SK-N-SH treated with all-trans-retinoic acid at 6 μM for 48 hours (cell line): ENCODE results near the gene NOL9.

Experiments used
- ATAC-seq: fragments of 200-7000 bp; cut with Tn5 transposase; 3 replicates; pipeline ENCODE4 v1.9.1; 2020; ENCODE audit warnings: mild to moderate bottlenecking, moderate library complexity
- CSDC2 ChIP-seq: fragments of 250-450 bp; sonication (Bioruptor Pico); IDR thresholded peaks from 2 replicates; pipeline ENCODE4 v1.5.0; 2020; ENCODE audit warnings: mild to moderate bottlenecking, moderate library complexity
- ESRRG ChIP-seq: fragments of 250-450 bp; sonication (Bioruptor Pico); IDR thresholded peaks from 2 replicates; pipeline ENCODE4 v1.6.1; 2021; ENCODE audit warnings: mild to moderate bottlenecking
- GLIS3 ChIP-seq: fragments of 250-450 bp; sonication (Bioruptor Pico); IDR thresholded peaks from 2 replicates; pipeline ENCODE4 v1.5.0; 2020; ENCODE audit warnings: mild to moderate bottlenecking, moderate library complexity
- ISL1 ChIP-seq: fragments of 250-450 bp; sonication (Bioruptor Pico); IDR thresholded peaks from 2 replicates; pipeline ENCODE4 v2.1.2; 2022; ENCODE audit warnings: mild to moderate bottlenecking, moderate library complexity
- OSR1 ChIP-seq: fragments of 250-450 bp; sonication (Bioruptor Pico); IDR thresholded peaks from 2 replicates; pipeline ENCODE4 v1.8.0; 2022; ENCODE audit warnings: moderate library complexity, mild to moderate bottlenecking, inconsistent platforms
- PPARA ChIP-seq: fragments of 250-450 bp; sonication (Bioruptor Pico); IDR thresholded peaks from 2 replicates; pipeline ENCODE4 v1.5.0; 2020; ENCODE audit warnings: mild to moderate bottlenecking, borderline replicate concordance
- RARB ChIP-seq: fragments of 250-450 bp; sonication (Bioruptor Pico); IDR thresholded peaks from 2 replicates; pipeline ENCODE4 v1.8.0; 2021; ENCODE audit warnings: mild to moderate bottlenecking, moderate library complexity
- SNAI2 ChIP-seq: fragments of 250-450 bp; sonication (Bioruptor Pico); IDR thresholded peaks from 2 replicates; pipeline ENCODE4 v1.5.0; 2020; ENCODE audit warnings: mild to moderate bottlenecking, moderate library complexity
- TCF4 ChIP-seq: fragments of 250-450 bp; sonication (Bioruptor Pico); IDR thresholded peaks from 2 replicates; pipeline ENCODE4 v1.8.0; 2021; ENCODE audit warnings: mild to moderate bottlenecking, moderate library complexity, borderline replicate concordance
- TOX ChIP-seq: fragments of 250-450 bp; sonication (Bioruptor Pico); IDR thresholded peaks from 2 replicates; pipeline ENCODE4 v1.8.0; 2021; ENCODE audit warnings: mild to moderate bottlenecking, moderate library complexity, borderline replicate concordance
- ZFP3 ChIP-seq: fragments of 250-450 bp; sonication (Bioruptor Pico); IDR thresholded peaks from 2 replicates; pipeline ENCODE4 v1.5.0; 2020; ENCODE audit warnings: mild to moderate bottlenecking, moderate library complexity
- ZFP30 ChIP-seq: fragments of 450-650 bp; formaldehyde crosslinking; IDR thresholded peaks from 2 replicates; pipeline ENCODE4 v1.5.0; 2022; ENCODE audit warnings: mild to moderate bottlenecking, moderate library complexity
- ZNF565 ChIP-seq: fragments of 450-650 bp; formaldehyde crosslinking; conservative IDR thresholded peaks from 2 replicates; pipeline ENCODE4 v1.5.0; 2020; ENCODE audit warnings: low read depth, mild to moderate bottlenecking, moderate library complexity
- ZNF70 ChIP-seq: fragments of 450-650 bp; formaldehyde crosslinking; IDR thresholded peaks from 2 replicates; pipeline ENCODE4 v1.5.0; 2020; ENCODE audit warnings: mild to moderate bottlenecking, moderate library complexity
- TF ChIP-seq, protein P1 (sequence below): fragments of 250-450 bp; sonication (Bioruptor Pico); IDR thresholded peaks from 2 replicates; pipeline ENCODE4 v1.8.0; 2020; ENCODE audit warnings: mild to moderate bottlenecking, moderate library complexity, borderline replicate concordance
- TF ChIP-seq, protein P2 (sequence below): fragments of 250-450 bp; sonication (Bioruptor Pico); IDR thresholded peaks from 2 replicates; pipeline ENCODE4 v1.8.0; 2021; ENCODE audit warnings: low read depth, mild to moderate bottlenecking, moderate library complexity, borderline replicate concordance
- TF ChIP-seq, protein P3 (sequence below): fragments of 250-450 bp; sonication (Bioruptor Pico); IDR thresholded peaks from 2 replicates; pipeline ENCODE4 v1.5.1; 2020; ENCODE audit warnings: low read depth, mild to moderate bottlenecking, moderate library complexity
- TF ChIP-seq, protein P4 (sequence below): fragments of 250-450 bp; sonication (Bioruptor Pico); IDR thresholded peaks from 2 replicates; pipeline ENCODE4 v1.5.0; 2020; ENCODE audit warnings: mild to moderate bottlenecking, moderate library complexity

Gene NOL9

DNA sequence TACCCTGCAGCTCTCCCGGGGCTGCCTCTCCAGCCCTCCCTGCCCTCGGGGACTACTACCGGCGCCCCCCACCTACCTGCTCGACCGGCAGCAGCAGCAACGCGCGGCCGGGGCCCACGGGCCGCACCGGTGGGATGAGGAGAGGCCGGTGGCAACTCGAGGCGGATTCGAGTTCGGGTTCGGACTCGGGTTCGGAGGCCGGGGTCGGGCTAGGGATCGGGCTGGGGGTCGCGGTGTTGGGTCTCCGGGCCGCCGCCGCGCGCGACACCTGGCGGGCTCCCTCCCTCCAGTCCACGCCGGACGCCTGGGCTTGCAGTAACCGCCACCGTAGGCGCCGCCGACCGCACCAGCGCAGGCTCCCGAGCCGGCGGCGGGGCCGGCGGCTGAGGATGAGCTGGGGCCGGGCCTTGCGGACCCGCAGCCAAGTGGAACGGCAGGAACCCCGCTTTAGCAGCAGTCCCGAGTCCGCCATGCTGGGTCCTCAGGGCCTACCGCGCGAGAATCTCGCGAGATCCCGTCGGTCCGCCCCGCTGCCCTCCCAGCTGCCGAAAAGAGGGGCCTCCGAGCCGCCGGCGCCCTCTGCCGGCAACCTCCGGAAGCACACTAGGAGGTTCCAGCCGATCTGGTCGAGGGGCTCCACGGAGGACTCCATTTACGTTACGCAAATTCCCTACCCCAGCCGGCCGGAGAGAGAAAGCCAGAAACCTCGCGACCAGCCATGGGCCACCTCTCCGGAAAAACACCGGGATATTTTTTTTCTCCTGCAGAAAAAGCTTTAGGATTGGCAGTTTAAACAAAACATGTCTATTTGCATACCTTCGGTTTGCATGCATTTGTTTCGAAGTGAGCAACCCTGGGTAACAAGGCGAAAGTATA lies at the start of gene NOL9:
Gene NOL9, minus strand, starts transcription at position 483 of the 876 bp plus-strand sequence. Its CDS starts 11 bp downstream, at position 472.
- peak; percentile 98 for ATAC-seq

DNA sequence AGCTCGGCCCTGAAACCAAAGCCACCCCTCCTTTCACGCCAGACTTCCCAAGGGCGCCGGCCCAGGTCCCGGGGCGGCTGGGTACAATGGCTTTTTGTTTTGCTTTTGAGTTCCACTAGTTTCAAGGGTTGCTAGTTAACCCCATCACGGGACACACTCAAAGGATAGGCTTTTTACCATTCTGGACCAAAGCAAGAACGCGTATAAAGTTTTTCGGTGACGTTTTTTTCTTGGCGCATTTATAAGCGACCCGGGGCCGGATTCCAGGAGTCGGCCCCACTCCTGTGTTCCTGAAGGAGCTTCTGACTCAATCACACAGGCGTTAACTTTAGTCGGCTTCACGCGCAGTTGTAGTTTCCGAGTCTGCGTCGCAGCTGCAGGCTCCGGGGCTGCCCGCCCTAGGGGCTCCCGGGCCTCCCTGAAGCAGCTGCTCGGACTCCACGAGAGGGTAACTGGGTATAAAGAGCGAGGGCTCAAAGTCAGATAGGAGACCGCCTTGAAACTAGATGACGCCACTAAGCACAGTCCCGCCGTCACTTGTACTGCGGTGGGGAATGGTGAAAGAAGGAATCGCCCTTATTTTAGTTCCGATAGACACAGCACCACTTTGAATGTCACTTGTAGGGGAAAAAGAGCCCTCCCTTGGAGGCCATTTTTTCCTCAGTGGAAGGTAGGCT lies 49.1 kb upstream of the NOL9 start:
- peak; percentile 17 for ATAC-seq

More for the DNA sequence above, at the start of gene NOL9:
- TF ChIP-seq, protein P1, sequence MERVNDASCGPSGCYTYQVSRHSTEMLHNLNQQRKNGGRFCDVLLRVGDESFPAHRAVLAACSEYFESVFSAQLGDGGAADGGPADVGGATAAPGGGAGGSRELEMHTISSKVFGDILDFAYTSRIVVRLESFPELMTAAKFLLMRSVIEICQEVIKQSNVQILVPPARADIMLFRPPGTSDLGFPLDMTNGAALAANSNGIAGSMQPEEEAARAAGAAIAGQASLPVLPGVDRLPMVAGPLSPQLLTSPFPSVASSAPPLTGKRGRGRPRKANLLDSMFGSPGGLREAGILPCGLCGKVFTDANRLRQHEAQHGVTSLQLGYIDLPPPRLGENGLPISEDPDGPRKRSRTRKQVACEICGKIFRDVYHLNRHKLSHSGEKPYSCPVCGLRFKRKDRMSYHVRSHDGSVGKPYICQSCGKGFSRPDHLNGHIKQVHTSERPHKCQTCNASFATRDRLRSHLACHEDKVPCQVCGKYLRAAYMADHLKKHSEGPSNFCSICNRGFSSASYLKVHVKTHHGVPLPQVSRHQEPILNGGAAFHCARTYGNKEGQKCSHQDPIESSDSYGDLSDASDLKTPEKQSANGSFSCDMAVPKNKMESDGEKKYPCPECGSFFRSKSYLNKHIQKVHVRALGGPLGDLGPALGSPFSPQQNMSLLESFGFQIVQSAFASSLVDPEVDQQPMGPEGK (CRISPR knock-in tag), result no peak
- TF ChIP-seq ZFP3 (CRISPR knock-in tag), result no peak
- TF ChIP-seq, protein P2, sequence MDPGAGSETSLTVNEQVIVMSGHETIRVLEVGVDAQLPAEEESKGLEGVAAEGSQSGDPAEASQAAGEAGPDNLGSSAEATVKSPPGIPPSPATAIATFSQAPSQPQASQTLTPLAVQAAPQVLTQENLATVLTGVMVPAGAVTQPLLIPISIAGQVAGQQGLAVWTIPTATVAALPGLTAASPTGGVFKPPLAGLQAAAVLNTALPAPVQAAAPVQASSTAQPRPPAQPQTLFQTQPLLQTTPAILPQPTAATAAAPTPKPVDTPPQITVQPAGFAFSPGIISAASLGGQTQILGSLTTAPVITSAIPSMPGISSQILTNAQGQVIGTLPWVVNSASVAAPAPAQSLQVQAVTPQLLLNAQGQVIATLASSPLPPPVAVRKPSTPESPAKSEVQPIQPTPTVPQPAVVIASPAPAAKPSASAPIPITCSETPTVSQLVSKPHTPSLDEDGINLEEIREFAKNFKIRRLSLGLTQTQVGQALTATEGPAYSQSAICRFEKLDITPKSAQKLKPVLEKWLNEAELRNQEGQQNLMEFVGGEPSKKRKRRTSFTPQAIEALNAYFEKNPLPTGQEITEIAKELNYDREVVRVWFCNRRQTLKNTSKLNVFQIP (CRISPR knock-in tag), result no peak
- TF ChIP-seq, protein P3, sequence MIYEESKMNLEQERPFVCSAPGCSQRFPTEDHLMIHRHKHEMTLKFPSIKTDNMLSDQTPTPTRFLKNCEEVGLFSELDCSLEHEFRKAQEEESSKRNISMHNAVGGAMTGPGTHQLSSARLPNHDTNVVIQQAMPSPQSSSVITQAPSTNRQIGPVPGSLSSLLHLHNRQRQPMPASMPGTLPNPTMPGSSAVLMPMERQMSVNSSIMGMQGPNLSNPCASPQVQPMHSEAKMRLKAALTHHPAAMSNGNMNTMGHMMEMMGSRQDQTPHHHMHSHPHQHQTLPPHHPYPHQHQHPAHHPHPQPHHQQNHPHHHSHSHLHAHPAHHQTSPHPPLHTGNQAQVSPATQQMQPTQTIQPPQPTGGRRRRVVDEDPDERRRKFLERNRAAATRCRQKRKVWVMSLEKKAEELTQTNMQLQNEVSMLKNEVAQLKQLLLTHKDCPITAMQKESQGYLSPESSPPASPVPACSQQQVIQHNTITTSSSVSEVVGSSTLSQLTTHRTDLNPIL (CRISPR knock-in tag), result no peak
- no peak for TF ChIP-seq ZNF70
- no peak for TF ChIP-seq CSDC2

More for the DNA sequence above, 49.1 kb upstream of the NOL9 start:
- TF ChIP-seq PPARA (CRISPR knock-in tag), result no peak
- no peak for TF ChIP-seq RARB (CRISPR knock-in tag)
- no peak for TF ChIP-seq ESRRG
- TF ChIP-seq ISL1, result no peak
- no peak for TF ChIP-seq TCF4 (CRISPR knock-in tag)
- no peak for TF ChIP-seq GLIS3
- no peak for TF ChIP-seq ZFP3 (CRISPR knock-in tag)
- no peak for TF ChIP-seq SNAI2
- TF ChIP-seq, protein P1 (CRISPR knock-in tag), result no peak
- TF ChIP-seq TOX, result no peak
- no peak for TF ChIP-seq ZFP30 (CRISPR knock-in tag)
- TF ChIP-seq ZNF565, result no peak
- TF ChIP-seq ZNF70, result no peak
- TF ChIP-seq OSR1 (CRISPR knock-in tag), result no peak
- TF ChIP-seq, protein P3 (CRISPR knock-in tag), result no peak
- TF ChIP-seq, protein P4, sequence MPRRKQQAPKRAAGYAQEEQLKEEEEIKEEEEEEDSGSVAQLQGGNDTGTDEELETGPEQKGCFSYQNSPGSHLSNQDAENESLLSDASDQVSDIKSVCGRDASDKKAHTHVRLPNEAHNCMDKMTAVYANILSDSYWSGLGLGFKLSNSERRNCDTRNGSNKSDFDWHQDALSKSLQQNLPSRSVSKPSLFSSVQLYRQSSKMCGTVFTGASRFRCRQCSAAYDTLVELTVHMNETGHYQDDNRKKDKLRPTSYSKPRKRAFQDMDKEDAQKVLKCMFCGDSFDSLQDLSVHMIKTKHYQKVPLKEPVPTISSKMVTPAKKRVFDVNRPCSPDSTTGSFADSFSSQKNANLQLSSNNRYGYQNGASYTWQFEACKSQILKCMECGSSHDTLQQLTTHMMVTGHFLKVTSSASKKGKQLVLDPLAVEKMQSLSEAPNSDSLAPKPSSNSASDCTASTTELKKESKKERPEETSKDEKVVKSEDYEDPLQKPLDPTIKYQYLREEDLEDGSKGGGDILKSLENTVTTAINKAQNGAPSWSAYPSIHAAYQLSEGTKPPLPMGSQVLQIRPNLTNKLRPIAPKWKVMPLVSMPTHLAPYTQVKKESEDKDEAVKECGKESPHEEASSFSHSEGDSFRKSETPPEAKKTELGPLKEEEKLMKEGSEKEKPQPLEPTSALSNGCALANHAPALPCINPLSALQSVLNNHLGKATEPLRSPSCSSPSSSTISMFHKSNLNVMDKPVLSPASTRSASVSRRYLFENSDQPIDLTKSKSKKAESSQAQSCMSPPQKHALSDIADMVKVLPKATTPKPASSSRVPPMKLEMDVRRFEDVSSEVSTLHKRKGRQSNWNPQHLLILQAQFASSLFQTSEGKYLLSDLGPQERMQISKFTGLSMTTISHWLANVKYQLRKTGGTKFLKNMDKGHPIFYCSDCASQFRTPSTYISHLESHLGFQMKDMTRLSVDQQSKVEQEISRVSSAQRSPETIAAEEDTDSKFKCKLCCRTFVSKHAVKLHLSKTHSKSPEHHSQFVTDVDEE (CRISPR knock-in tag), result no peak
- TF ChIP-seq, all 23 proteins: peak for 0
